Thoracic aorta (tissue), 2 donors: ENCODE results near the gene SRGAP2C. TPM values are rescaled to one million over a fixed set of nuclear protein-coding genes. Genes with fewer than 3 reads are reported as not detected.
"Not testable (repeated sequence)": the region's sequence is repeated elsewhere in the genome, so short reads cannot be mapped to it uniquely, and the experiment has no call there.

ENCODE experiments used
- ATAC-seq: fragments of 150-250 bp; one replicate; pipeline ENCODE4 v1.8.0; 2017; ENCODE audit warnings: low read depth; ENCODE audit not compliant: insufficient number of reproducible peaks, low FRiP score
- DNase-seq: peaks from one replicate; pipeline ENCODE4 v3.0.0-alpha.2; 2020; ENCODE audit warnings: low spot score
- H3K27ac ChIP-seq, 2 donors: fragments of 200-600 bp; sonication (generic); 1 replicate in 1 of 2; 2 replicates in 1 of 2; pipeline ENCODE4 v1.5.1; 2016; ENCODE audit warnings: mild to moderate bottlenecking in 2 of 2, moderate library complexity in 2 of 2
- H3K27me3 ChIP-seq: fragments of 200-600 bp; sonication (generic); replicated peaks from 2 replicates; pipeline ENCODE4 v1.6.0; 2016; ENCODE audit warnings: mild to moderate bottlenecking; ENCODE audit not compliant: insufficient read depth
- H3K36me3 ChIP-seq: fragments of 200-600 bp; sonication (generic); one replicate; pipeline ENCODE4 v1.5.1; 2016
- H3K4me1 ChIP-seq, 2 donors: fragments of 200-600 bp; sonication (generic); 1 replicate in 1 of 2; 2 replicates in 1 of 2; pipeline versions ENCODE4 v1.5.1 to v1.6.0; 2016; ENCODE audit warnings: low read depth in 2 of 2, mild to moderate bottlenecking in 1 of 2; ENCODE audit not compliant: control insufficient read depth in 1 of 2
- H3K4me3 ChIP-seq: fragments of 200-600 bp; sonication (generic); 2 replicates; pipeline ENCODE4 v1.5.1; 2016; ENCODE audit warnings: mild to moderate bottlenecking
- H3K9me3 ChIP-seq: fragments of 200-600 bp; sonication (generic); 2 replicates; pipeline ENCODE4 v1.5.1; 2016
- total RNA-seq, 2 donors: library from RNA; depleted of rRNA; stranded (reverse); fragments of >200 nt; gene quantifications; one replicate each; pipeline versions ENCODE4 v1.1.0 to v1.2.3, GENCODE V29; 2016

The SRGAP2C gene
- total RNA-seq, 2 donors from 2014 or later: 19.1 to 27.7 TPM

DNA sequence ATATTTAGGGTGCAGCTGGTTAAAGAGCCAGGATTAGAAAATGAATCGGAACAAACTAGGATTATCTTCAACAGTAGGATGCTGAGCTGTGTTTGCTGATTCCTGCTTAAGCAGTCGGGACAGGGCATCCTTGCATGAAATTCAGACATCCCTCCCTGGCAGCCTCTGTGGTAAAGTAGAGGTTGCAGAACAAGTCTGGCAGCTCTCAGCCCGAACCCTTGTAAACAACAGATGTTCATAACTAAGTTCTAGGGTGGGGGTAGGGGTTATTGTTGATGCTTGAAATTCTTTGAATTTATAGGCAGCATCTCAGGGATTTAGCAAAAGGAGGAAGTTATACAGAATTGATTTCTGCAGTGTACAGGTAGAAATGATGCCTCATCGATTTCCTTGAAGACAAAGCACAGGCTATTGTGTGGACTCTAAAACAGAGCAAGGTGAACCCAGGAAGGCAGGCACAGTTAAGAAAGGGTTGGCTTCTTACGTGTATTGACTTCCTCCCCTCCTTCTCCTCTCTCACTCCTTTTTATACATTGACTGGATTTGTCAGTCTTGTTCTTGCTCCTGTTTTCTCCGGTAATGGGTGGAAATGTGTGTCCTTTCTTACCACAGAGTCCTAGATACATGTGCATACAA is 114.9 kb downstream of the SRGAP2C start:
- H3K36me3 ChIP-seq, H3K9me3 ChIP-seq, DNase-seq, H3K4me3 ChIP-seq, H3K27me3 ChIP-seq, H3K4me1 ChIP-seq, ATAC-seq, H3K27ac ChIP-seq: not testable (repeated sequence)

DNA sequence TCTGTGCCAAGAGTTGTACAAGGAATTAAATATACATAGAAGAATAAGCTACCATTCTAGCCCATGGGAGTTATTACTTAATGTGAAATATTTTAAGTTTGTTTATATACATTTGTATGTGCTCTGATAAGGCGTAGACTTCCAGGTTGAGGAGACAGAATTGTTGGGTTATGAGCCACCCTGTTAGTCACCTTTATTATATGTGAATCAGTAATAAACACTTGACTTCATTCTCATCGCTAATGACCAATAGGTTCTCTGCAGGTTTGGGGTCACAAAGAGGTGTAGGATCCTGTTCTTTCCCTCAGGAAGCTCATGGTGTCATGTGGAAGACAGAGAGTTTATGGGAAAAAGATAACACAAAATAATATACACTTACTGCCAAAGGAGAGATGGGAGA is 117.1 kb downstream of the SRGAP2C start:
- H3K27ac ChIP-seq, DNase-seq, ATAC-seq, H3K4me3 ChIP-seq, H3K9me3 ChIP-seq, H3K4me1 ChIP-seq, H3K36me3 ChIP-seq, H3K27me3 ChIP-seq: not testable (repeated sequence)

DNA sequence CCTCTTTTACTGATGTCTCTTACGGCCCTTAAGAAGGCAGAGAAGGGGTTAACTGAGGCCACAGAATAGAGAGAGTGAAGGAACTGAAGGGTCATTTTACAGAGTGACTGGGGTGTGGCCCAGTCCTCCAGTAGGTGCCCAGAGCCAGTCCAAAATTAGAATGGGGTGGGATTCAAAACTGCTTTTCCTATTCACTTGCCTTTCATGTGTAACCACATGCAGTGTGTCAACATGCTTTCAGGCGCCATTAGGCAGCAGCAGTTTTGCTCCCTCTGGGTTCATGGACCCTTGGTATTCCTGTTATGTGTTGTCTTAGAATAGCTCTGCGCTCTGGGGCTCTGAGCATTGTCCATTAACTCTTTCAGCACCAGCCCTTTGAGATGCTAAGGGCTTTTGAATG is 123.0 kb downstream of the SRGAP2C start:
- peak; percentile 36 for ATAC-seq

DNA sequence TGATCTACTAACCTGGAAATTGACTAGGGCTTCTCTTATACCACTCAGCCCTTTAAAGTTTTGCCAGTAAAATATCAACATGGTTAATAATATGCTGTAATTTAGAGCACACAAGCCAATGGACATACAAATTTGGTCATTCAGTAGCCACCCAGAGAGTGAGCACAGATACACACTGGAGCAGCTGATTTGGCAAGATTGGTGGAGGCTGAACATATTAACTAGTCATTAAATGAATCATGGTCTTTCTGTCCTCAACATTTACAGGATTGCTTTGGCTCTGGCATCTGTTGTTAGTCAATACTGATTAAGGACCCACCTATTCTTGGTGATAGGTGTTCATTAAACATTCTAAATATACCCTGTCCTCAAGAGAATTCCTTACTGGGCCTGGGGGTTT is 130.7 kb downstream of the SRGAP2C start:
- not testable (repeated sequence) for H3K9me3 ChIP-seq, H3K27ac ChIP-seq, H3K4me3 ChIP-seq, H3K27me3 ChIP-seq, H3K4me1 ChIP-seq, H3K36me3 ChIP-seq, DNase-seq, ATAC-seq

More for the DNA sequence above, 123.0 kb downstream of the SRGAP2C start:
- not testable (repeated sequence) for H3K27me3 ChIP-seq, H3K27ac ChIP-seq, H3K36me3 ChIP-seq, H3K4me1 ChIP-seq, H3K4me3 ChIP-seq, H3K9me3 ChIP-seq, DNase-seq

DNA sequence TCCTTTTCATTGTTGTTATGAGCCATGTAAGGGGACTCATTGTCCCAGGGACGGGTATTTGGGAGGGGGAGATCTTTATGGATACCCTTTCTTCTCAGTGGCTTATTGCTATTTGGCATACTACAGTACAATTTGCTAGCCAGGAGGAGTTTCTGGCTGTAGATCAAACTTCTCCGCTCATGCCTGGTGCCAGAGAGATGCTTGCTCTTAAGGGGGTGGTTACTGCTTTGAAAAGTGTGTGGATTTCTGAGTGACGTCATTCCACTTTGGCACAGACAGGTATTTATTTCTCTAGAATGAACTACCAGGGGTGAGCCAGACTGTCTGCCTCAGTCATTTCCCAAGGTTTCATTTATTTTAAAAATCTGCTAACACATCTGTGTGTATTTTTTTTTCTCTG is 131.3 kb downstream of the SRGAP2C start:
- not testable (repeated sequence) for H3K27me3 ChIP-seq, H3K9me3 ChIP-seq, H3K36me3 ChIP-seq, H3K4me3 ChIP-seq, DNase-seq, H3K27ac ChIP-seq, H3K4me1 ChIP-seq, ATAC-seq

DNA sequence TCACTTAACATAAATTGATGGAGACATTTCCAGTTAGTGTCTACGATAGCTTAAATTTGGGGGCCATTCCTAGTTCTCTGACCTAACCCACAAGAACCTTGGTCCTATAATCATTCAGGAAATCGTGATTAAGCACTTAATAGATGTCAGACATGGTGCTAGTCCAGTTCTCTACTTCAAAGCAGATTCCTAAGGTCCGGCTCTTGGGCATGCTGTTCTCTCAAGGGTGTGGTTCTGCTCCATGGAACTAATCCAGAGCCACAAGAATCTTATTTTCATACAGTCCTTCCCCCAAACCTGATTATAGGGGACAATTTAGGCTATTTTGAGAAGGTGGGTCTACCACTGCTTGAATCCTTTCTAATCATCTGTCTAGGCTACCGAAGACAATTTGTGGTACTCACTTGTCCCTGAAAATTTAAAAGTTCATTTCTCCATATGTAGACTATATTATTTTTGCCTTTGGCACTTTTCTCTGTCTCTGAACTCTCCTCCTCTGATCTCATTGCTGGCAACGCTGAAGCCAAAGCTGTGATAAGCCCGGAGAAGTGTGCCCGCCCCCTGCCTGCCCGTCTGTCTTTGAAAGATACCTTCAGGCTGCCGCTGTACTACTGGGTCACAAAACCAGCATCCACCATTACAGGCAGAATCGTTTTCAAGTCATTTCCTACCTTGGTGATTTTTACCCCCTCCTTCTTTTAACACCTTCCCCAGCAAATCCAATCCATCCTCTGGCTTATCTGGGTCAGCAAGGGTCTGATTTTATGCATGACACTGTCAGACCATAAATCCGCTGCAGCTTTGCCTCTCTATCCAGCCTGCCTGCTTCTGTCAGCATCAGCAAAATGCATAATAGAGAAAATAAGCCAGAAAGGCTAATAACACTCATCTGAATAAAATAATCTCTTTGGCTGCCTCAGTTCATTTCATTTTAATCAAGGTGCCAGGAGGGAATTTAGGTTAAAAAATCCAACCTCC is 133.0 kb downstream of the SRGAP2C start:
- not testable (repeated sequence) for DNase-seq, H3K4me1 ChIP-seq, H3K27me3 ChIP-seq, H3K36me3 ChIP-seq, H3K9me3 ChIP-seq, H3K4me3 ChIP-seq, H3K27ac ChIP-seq, ATAC-seq

DNA sequence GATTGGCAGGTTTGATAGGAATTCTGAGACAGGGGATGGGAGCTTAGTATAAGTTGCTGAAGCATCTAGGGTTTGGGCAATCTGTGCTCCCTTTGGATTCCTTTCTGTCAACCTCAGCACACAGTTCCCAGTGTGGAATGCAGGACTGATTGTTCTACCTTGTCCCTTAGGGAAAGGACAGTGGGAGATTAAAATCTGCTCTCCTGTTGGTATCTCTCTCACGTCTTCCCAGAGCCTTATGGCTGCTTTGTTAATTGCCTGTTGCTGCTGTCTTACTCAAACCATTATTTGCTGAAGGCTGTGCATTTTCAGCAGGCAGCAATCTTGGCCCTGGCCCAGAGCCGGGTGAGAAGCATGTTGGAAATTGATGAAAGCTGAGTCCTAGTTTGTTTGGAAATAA is 133.9 kb downstream of the SRGAP2C start:
- H3K36me3 ChIP-seq, H3K27me3 ChIP-seq, H3K4me1 ChIP-seq, H3K9me3 ChIP-seq, ATAC-seq, H3K27ac ChIP-seq, H3K4me3 ChIP-seq, DNase-seq: not testable (repeated sequence)

DNA sequence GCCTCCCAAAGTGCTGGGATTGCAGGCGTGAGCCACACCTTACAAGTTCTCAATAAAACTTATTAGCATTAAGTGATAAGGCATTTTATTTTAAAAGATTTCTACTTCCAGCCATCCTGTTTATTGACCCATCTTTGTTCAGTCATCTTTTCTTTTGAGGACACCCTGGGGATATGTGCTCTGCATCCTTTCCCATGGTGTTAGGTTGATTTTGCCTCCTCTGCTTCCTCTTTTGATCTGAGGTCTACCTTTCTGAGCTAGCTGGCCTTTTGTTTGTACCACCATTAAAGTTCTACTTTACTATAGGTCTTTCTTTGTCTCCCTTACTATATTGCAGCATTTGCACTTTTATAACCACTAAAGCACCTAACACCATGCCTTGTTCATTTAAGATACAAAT is 136.9 kb downstream of the SRGAP2C start:
- H3K9me3 ChIP-seq, H3K27me3 ChIP-seq, H3K27ac ChIP-seq, DNase-seq, H3K4me3 ChIP-seq, ATAC-seq, H3K4me1 ChIP-seq, H3K36me3 ChIP-seq: not testable (repeated sequence)

DNA sequence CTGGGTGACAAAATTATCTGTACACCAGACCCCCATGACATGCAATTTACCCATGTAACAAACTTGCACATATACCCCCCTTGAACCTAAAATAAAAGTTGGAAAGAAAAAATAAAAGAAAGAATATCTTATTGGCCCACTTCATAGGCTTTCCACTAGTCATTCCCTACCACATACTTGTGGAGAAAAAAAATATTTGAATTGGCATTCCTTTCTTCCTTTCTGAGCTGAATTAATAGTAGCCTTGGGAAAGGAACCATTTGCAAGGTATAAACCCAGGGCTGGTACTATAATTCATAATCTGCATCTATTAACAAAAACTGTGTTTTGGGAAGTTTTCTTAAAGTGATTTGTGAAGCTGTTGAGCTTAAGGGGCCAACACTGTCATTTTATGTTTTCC is 140.0 kb downstream of the SRGAP2C start:
- H3K4me3 ChIP-seq, DNase-seq, H3K27ac ChIP-seq, H3K4me1 ChIP-seq, H3K36me3 ChIP-seq, H3K27me3 ChIP-seq, H3K9me3 ChIP-seq: not testable (repeated sequence)
- peak; percentile 59 for ATAC-seq

DNA sequence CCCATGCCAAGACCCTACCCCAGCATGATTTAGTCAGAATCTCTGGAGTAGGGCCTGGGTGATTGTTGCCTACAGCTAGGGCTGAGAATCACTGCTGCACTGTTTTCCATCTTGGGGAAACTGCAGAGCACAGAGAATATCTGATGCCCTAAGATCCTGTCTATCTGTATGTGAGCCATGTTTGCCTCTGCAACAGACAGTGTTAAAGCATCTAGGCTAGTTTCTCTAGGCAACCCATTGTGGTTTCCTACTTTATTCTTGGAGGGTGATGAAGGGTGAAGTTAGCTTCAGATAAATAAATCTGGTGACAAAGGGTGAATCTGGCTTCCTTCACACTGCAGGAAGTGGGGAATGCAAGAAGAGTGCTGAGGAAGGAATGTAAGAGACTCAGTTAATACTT is 147.4 kb downstream of the SRGAP2C start:
- H3K4me1 ChIP-seq, H3K27ac ChIP-seq, H3K36me3 ChIP-seq, H3K4me3 ChIP-seq, DNase-seq, H3K27me3 ChIP-seq, H3K9me3 ChIP-seq, ATAC-seq: not testable (repeated sequence)

DNA sequence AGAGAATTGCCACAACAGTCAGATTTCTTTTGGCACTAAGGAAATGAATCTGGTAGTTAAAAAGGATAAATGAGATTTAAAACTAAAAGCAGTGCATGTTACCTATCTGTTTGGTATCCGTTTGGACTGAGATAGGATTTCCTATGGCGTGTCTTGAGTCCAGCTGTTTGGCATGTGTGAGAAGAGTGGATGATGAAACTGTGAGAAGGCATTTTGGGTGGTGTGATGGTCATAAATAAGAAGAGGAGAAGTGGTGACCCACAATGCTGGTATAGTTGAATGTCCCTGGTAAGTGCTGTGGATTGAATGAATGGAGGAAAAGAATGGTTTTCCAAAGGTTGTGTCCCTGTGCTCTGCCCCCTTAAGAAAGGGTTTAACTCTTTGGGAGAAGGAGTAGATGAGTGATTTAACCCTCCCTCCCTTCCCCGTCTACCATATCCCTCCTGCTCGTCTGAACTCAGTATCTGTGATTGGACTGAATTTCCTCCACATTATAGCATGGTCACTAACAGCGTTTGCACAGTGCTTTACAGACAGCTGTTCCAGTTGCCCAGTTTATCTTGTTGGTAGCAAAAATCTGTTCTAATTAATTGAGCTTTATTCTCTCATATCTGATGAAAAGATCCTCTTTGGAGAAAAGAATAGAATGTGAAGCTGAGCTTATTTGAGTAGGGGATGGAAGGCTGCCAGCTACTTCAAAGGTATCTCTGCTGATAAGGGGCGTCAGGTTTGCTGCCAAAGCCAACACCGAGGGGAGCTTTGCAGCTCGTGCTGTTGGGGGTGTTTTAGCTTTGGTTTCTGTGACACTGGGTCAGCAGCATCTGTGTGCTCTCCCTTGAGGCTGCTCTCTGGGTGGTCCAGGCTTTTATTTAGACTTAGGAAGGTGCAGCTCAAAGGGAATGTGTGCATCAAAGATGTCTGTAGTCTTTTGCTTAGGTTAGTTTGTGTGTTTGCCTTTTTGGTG is 148.1 kb downstream of the SRGAP2C start:
- ATAC-seq, H3K36me3 ChIP-seq, H3K4me3 ChIP-seq, H3K27me3 ChIP-seq, H3K9me3 ChIP-seq, H3K27ac ChIP-seq, H3K4me1 ChIP-seq, DNase-seq: not testable (repeated sequence)

DNA sequence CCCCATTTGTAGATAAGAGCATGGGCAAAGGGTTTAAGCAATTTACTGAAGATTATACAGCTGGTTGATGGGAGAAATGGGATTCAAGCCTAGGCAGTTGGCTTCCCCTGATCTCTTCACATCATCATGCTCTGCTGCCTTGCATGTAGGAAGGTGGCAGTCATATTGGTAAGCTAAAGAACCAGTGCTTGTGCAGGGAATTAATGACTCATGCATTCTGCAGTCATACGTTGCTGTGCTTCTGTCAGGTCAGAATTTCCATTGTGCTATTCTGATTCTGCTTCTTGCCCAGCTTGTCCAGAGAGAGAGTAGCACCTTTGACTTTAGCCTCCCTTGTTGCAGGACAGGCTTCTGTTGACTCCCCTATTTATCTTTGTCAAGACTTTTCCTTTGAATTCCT is 153.2 kb downstream of the SRGAP2C start:
- not testable (repeated sequence) for H3K27ac ChIP-seq, H3K9me3 ChIP-seq

More for the DNA sequence above, 153.2 kb downstream of the SRGAP2C start:
- H3K36me3 ChIP-seq, H3K27me3 ChIP-seq, DNase-seq, H3K4me3 ChIP-seq, H3K4me1 ChIP-seq, ATAC-seq: not testable (repeated sequence)
